Measurements from ENCODE around the gene DGCR2.

- TF ChIP-seq, protein P1, sequence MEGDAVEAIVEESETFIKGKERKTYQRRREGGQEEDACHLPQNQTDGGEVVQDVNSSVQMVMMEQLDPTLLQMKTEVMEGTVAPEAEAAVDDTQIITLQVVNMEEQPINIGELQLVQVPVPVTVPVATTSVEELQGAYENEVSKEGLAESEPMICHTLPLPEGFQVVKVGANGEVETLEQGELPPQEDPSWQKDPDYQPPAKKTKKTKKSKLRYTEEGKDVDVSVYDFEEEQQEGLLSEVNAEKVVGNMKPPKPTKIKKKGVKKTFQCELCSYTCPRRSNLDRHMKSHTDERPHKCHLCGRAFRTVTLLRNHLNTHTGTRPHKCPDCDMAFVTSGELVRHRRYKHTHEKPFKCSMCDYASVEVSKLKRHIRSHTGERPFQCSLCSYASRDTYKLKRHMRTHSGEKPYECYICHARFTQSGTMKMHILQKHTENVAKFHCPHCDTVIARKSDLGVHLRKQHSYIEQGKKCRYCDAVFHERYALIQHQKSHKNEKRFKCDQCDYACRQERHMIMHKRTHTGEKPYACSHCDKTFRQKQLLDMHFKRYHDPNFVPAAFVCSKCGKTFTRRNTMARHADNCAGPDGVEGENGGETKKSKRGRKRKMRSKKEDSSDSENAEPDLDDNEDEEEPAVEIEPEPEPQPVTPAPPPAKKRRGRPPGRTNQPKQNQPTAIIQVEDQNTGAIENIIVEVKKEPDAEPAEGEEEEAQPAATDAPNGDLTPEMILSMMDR (IDR thresholded peaks at IDR 0.05) = no peak
- no peak for TF ChIP-seq POLR2A (IDR thresholded peaks at IDR 0.05)
Observed at GRCh38 chr22:19111584-19111983, 10.6 kb downstream of the DGCR2 start.

Data from body of pancreas (tissue), 4 donors.